Neural progenitor cell (in vitro differentiated cells): ENCODE data around the gene HUWE1.

Source experiments
- CTCF ChIP-seq: fragments of 200-600 bp; sonication (generic); IDR thresholded peaks from 2 replicates; pipeline ENCODE4 v1.5.1; 2017; ENCODE audit warnings: antibody characterized with exemption, mild to moderate bottlenecking
- EZH2 ChIP-seq: fragments of 200-600 bp; sonication (generic); IDR thresholded peaks from 2 replicates; pipeline ENCODE4 v1.6.1; 2017; ENCODE audit warnings: antibody characterized with exemption, mild to moderate bottlenecking, moderate library complexity
- EZH2phosphoT487 ChIP-seq: fragments of 200-600 bp; sonication (generic); IDR thresholded peaks from 2 replicates; pipeline ENCODE4 v1.6.1; 2017; ENCODE audit warnings: antibody characterized with exemption

GRCh38 chrX:53584891-53585290 is 101.6 kb downstream of the HUWE1 start:
- TF ChIP-seq CTCF (no peak), EZH2phosphoT487 (no peak), EZH2 (no peak)
